ENCODE measurements around the gene CEP41. TPM values are rescaled to one million over a fixed set of nuclear protein-coding genes. Genes with fewer than 3 reads are reported as not detected.

Gene CEP41
- total and polyA plus RNA-seq, 2 of the 13 experiments (the other 11 are each of a cell fraction or from before 2014, with no cell fraction given), result 8.7 to 9.0 TPM

DNA sequence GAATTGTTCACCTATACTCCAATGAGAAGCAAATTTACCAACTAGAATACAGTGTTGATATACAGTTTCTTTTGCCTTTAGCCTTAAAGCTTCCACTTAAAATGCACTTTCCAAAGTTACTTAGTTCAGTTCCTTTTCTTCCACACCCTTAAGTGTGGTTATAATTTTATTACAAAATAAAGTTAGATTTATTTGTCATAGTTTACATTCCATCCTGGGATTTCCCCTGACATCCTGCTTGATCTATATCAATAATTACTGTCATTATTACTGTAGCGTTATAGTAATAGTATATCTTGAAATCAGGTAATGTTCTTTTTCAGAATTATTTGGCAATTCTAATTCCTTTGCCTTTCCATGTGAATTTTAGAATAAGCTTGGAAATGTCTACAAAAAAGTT lies 27.8 kb upstream of the CEP41 start:
- H3K79me2 ChIP-seq (ENCODE audit: insufficient read depth, low read length), result no peaks in the 10 kb centered on the region
- ATAC-seq (no peak), DNase-seq (ENCODE audit: low spot score) (no peak), FAIRE-seq (no peak)
- intact Hi-C loops (cut with micrococcal nuclease; ENCODE audit: unreplicated experiment), result loop anchor here (5.0 kb wide), 1 partner anchor 101 kb away; no protein-coding TSS in a partner anchor
- H3K4me3 ChIP-seq (replicated peaks in 1 of 3; ENCODE audit: insufficient read depth in 1 of 3, low read depth in 2 of 3, low read length in 3 of 3), result no peak overlapping the region
- no peaks in the 10 kb centered on the region for H4K20me1 ChIP-seq (ENCODE audit: insufficient read depth, low read length)
- 93% methylated on average over 1 of the region's 1 CpG for WGBS (ENCODE audit: low lambda C conversion rate)
- H2AFZ ChIP-seq (ENCODE audit: low read length), result no peak overlapping the region
- no peaks in the 10 kb centered on the region for H3K9me3 ChIP-seq (ENCODE audit: low read length)
- ChIA-PET POLR2A (no interaction called here), CTCF (ENCODE audit: low intra/inter-chr PET ratio, low total read pairs) (no interaction called here)
- H3K27me3 ChIP-seq (ENCODE audit: control insufficient read depth in 1 of 2, insufficient read depth in 2 of 2, low read length in 2 of 2), result no peaks in the 10 kb centered on the region
- no peak overlapping the region for H3K9ac ChIP-seq (ENCODE audit: insufficient read depth, low read depth, low read length)
- H3K36me3 ChIP-seq (replicated peaks in 1 of 2; ENCODE audit: control insufficient read depth in 1 of 2, insufficient read depth in 2 of 2, low read length in 2 of 2), result no peaks in the 10 kb centered on the region
- BruUV-seq (replicated peaks), result no TSS peak
- in situ Hi-C loops (cut with HindIII; ENCODE audit: extremely low pct_ligation_motif_present, low pct_unique_long_range_greater_than_20kb), result no loop called here
- H3K4me2 ChIP-seq (ENCODE audit: low read depth, low read length), result no peak overlapping the region
- H3K4me1 ChIP-seq (ENCODE audit: insufficient read depth, low read length), result no peaks in the 10 kb centered on the region
- TF ChIP-seq TSC22D2 (CRISPR knock-in tag; IDR thresholded peaks at IDR 0.05; ENCODE audit: borderline replicate concordance), result no peak
- TF ChIP-seq, protein P1, sequence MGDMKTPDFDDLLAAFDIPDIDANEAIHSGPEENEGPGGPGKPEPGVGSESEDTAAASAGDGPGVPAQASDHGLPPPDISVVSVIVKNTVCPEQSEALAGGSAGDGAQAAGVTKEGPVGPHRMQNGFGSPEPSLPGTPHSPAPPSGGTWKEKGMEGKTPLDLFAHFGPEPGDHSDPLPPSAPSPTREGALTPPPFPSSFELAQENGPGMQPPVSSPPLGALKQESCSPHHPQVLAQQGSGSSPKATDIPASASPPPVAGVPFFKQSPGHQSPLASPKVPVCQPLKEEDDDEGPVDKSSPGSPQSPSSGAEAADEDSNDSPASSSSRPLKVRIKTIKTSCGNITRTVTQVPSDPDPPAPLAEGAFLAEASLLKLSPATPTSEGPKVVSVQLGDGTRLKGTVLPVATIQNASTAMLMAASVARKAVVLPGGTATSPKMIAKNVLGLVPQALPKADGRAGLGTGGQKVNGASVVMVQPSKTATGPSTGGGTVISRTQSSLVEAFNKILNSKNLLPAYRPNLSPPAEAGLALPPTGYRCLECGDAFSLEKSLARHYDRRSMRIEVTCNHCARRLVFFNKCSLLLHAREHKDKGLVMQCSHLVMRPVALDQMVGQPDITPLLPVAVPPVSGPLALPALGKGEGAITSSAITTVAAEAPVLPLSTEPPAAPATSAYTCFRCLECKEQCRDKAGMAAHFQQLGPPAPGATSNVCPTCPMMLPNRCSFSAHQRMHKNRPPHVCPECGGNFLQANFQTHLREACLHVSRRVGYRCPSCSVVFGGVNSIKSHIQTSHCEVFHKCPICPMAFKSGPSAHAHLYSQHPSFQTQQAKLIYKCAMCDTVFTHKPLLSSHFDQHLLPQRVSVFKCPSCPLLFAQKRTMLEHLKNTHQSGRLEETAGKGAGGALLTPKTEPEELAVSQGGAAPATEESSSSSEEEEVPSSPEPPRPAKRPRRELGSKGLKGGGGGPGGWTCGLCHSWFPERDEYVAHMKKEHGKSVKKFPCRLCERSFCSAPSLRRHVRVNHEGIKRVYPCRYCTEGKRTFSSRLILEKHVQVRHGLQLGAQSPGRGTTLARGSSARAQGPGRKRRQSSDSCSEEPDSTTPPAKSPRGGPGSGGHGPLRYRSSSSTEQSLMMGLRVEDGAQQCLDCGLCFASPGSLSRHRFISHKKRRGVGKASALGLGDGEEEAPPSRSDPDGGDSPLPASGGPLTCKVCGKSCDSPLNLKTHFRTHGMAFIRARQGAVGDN (CRISPR knock-in tag; IDR thresholded peaks at IDR 0.05), result no peak
- no peak for TF ChIP-seq JUNB (CRISPR knock-in tag; IDR thresholded peaks at IDR 0.05; ENCODE audit: borderline replicate concordance)
- no peak for TF ChIP-seq ZNF317 (CRISPR knock-in tag; IDR thresholded peaks at IDR 0.05)
- no peak for TF ChIP-seq ZNF598 (CRISPR knock-in tag; IDR thresholded peaks at IDR 0.05; ENCODE audit: borderline replicate concordance)
- TF ChIP-seq TCF7L2 (IDR thresholded peaks at IDR 0.05; ENCODE audit: low read depth, low read length), result no peak
- TF ChIP-seq NR3C1 (CRISPR knock-in tag; IDR thresholded peaks at IDR 0.05), result no peak
- TF ChIP-seq, protein P2, sequence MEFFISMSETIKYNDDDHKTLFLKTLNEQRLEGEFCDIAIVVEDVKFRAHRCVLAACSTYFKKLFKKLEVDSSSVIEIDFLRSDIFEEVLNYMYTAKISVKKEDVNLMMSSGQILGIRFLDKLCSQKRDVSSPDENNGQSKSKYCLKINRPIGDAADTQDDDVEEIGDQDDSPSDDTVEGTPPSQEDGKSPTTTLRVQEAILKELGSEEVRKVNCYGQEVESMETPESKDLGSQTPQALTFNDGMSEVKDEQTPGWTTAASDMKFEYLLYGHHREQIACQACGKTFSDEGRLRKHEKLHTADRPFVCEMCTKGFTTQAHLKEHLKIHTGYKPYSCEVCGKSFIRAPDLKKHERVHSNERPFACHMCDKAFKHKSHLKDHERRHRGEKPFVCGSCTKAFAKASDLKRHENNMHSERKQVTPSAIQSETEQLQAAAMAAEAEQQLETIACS (CRISPR knock-in tag; IDR thresholded peaks at IDR 0.05), result no peak
- no peak for TF ChIP-seq FLYWCH1 (CRISPR knock-in tag; IDR thresholded peaks at IDR 0.05)
- TF ChIP-seq ZNF614 (CRISPR knock-in tag; IDR thresholded peaks at IDR 0.05; ENCODE audit: borderline replicate concordance), result no peak
- TF ChIP-seq ZBTB42 (CRISPR knock-in tag; IDR thresholded peaks at IDR 0.05), result no peak
- no peak overlapping the region for H3K27ac ChIP-seq (ENCODE audit: extremely low read length, insufficient read depth, low read length)

Data from HepG2 (cell line).